ENCODE data around the gene CLIC5.

Gene CLIC5

DNA sequence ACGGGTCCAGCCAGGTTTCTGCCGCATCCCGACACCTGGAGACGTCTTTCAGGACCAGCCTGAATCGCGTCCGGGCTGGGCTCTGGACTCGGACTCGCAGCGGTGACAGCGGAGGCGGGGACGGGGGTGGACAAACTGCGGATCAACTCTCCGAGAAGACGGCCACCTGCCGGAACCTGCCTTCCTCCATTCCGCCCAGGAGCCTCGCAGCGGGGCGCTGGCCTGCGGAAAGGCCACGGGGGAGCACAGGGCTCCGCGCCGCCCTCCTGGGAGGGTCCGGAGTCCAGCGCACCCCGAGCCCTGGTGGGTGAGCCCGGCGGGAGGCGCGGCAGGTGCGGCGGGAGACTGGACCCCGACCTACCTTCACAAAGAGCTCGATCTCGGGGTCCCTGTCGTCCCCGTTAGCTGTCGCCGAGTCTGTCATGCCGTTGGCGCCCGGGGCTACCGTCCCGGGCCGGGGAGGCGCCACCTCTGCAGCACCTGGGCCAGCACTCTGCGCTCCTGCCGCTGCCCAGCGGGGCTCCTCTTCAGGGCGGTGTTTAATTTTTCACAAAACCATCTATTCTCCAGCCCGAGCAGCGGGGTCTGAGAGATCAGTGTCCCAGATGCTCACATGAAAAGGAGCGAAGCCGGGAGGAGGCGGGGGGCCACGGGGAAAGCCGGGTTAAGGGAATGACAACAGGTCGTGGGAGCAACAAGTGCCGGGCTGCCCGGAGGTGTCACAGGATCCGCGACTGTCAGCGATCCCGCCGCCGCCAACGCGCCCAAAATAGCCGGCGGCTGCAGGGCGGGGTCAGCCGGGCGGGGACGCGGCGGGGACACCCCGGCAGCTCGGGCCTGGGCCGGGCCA is at the start of gene CLIC5:
CLIC5 (minus strand) TSS at position 742 of the 850 bp plus-strand sequence; CDS start at position 424, 318 bp downstream.
- no peak within 1 kb of the TSS for H3K4me2 ChIP-seq (ENCODE audit: low read length)
- H3K9ac ChIP-seq (ENCODE audit: low read length): no peak within 1 kb of the TSS
- no peaks in the 10 kb centered on the region for H3K9me2 ChIP-seq (ENCODE audit: low read depth, low read length)
- no peaks in the 10 kb centered on the region for H3K79me2 ChIP-seq (ENCODE audit: insufficient read depth, low read length)
- H3K4me1 ChIP-seq (ENCODE audit: insufficient read depth, low read length, severe bottlenecking): no peaks in the 10 kb centered on the region
- no peak within 1 kb of the TSS for H2AFZ ChIP-seq (ENCODE audit: low read length)
- H3F3A ChIP-seq (ENCODE audit: insufficient read depth, low read length): no peaks in the 10 kb centered on the region
- H3K4me3 ChIP-seq (ENCODE audit: low read depth, low read length, poor library complexity, severe bottlenecking): no peak within 1 kb of the TSS
- no peaks in the 10 kb centered on the region for H3K9me3 ChIP-seq (ENCODE audit: low read length)
- H3K27ac ChIP-seq (ENCODE audit: low read depth, low read length, poor library complexity, severe bottlenecking): no peak within 1 kb of the TSS
- H3K36me3 ChIP-seq (ENCODE audit: insufficient read depth, low read length): no peaks in the 10 kb centered on the region
- H3K27me3 ChIP-seq (ENCODE audit: insufficient read depth, low read length): no peaks in the 10 kb centered on the region
- H4K20me1 ChIP-seq (ENCODE audit: insufficient read depth, low read length): no peaks in the 10 kb centered on the region
- TF ChIP-seq EZH2 (IDR thresholded peaks at IDR 0.05; ENCODE audit: borderline replicate concordance, low read length) (no peak), CTCF (IDR thresholded peaks at IDR 0.05; ENCODE audit: low read length) (no peak)

DNA sequence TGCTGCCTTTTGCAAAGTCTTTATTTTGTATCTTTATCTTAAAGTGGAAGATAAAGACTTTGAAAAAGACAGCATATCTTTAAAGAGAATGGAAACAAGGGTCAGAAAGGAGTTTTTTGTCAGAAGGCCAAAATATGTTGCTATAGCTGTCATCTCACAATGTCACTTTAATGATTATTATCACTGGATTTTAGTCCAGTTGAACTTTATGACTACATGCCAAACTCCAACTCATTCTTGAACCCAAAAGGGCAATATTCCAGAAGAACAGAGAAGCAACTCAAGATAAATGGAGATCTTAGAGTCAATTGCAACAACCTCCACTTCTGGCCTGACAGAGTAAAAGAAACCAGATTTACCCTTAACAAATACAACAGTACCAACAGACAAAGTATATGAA is 47.3 kb upstream of the CLIC5 start:
- Histone ChIP-seq H3K4me1 (ENCODE audit: insufficient read depth, low read length, severe bottlenecking) (no peaks in the 10 kb centered on the region), H4K20me1 (ENCODE audit: insufficient read depth, low read length) (no peaks in the 10 kb centered on the region), H3K9me2 (ENCODE audit: low read depth, low read length) (no peaks in the 10 kb centered on the region), H3F3A (ENCODE audit: insufficient read depth, low read length) (no peaks in the 10 kb centered on the region), H3K36me3 (ENCODE audit: insufficient read depth, low read length) (no peaks in the 10 kb centered on the region), H3K27ac (ENCODE audit: low read depth, low read length, poor library complexity, severe bottlenecking) (no peak overlapping the region), H2AFZ (ENCODE audit: low read length) (no peak overlapping the region), H3K9ac (ENCODE audit: low read length) (no peak overlapping the region), H3K4me2 (ENCODE audit: low read length) (no peak overlapping the region), H3K9me3 (ENCODE audit: low read length) (no peaks in the 10 kb centered on the region), H3K4me3 (ENCODE audit: low read depth, low read length, poor library complexity, severe bottlenecking) (no peak overlapping the region), H3K27me3 (ENCODE audit: insufficient read depth, low read length) (no peaks in the 10 kb centered on the region), H3K79me2 (ENCODE audit: insufficient read depth, low read length) (no peaks in the 10 kb centered on the region)
- TF ChIP-seq EZH2 (IDR thresholded peaks at IDR 0.05; ENCODE audit: borderline replicate concordance, low read length): no peak
- TF ChIP-seq CTCF (IDR thresholded peaks at IDR 0.05; ENCODE audit: low read length): no peak

GRCh38 chr6:46062312-46062711 is 46.7 kb upstream of the CLIC5 start:
- Histone ChIP-seq H3K79me2 (ENCODE audit: insufficient read depth, low read length) (no peaks in the 10 kb centered on the region), H3K9me3 (ENCODE audit: low read length) (no peaks in the 10 kb centered on the region), H3K4me3 (ENCODE audit: low read depth, low read length, poor library complexity, severe bottlenecking) (no peak overlapping the region), H3K9ac (ENCODE audit: low read length) (no peak overlapping the region), H3K27me3 (ENCODE audit: insufficient read depth, low read length) (no peaks in the 10 kb centered on the region), H3K9me2 (ENCODE audit: low read depth, low read length) (no peaks in the 10 kb centered on the region), H3K4me2 (ENCODE audit: low read length) (no peak overlapping the region), H3K27ac (ENCODE audit: low read depth, low read length, poor library complexity, severe bottlenecking) (no peak overlapping the region), H3F3A (ENCODE audit: insufficient read depth, low read length) (no peaks in the 10 kb centered on the region), H3K4me1 (ENCODE audit: insufficient read depth, low read length, severe bottlenecking) (no peaks in the 10 kb centered on the region), H2AFZ (ENCODE audit: low read length) (no peak overlapping the region), H4K20me1 (ENCODE audit: insufficient read depth, low read length) (no peaks in the 10 kb centered on the region), H3K36me3 (ENCODE audit: insufficient read depth, low read length) (no peaks in the 10 kb centered on the region)
- TF ChIP-seq EZH2 (IDR thresholded peaks at IDR 0.05; ENCODE audit: borderline replicate concordance, low read length): no peak
